H1 (cell line): ENCODE measurements around the gene FKBP5. TPM values are rescaled to one million over a fixed set of nuclear protein-coding genes. Genes with fewer than 3 reads are reported as not detected.

Experiments used
- ATF2 ChIP-seq: IDR thresholded peaks from 2 replicates; pipeline ENCODE4 v1.6.1; 2012; ENCODE audit warnings: low read length, inconsistent platforms
- KDM4A ChIP-seq: IDR thresholded peaks from one replicate; pipeline ENCODE4 v1.7.1; 2012; ENCODE audit warnings: low read depth, mild to moderate bottlenecking, moderate library complexity, low read length, inconsistent platforms; ENCODE audit not compliant: severe bottlenecking
- MAFK ChIP-seq: IDR thresholded peaks from 2 replicates; pipeline ENCODE4 v1.6.1; 2012; ENCODE audit warnings: low read depth, mild to moderate bottlenecking, improper control_type of control experiment, low read length
- POLR2A ChIP-seq, 2 experiments: IDR thresholded peaks; 1 replicate in 1 of 2; 2 replicates in 1 of 2; pipeline ENCODE4 v1.6.1; 2011; ENCODE audit warnings: low read depth in 2 of 2, low read length in 2 of 2, mild to moderate bottlenecking in 2 of 2; ENCODE audit errors: control extremely low read depth in 1 of 2
- POU5F1 ChIP-seq: IDR thresholded peaks from 2 replicates; pipeline ENCODE4 v1.6.1; 2011; ENCODE audit warnings: low read depth, mild to moderate bottlenecking, low read length, moderate library complexity
- TCF12 ChIP-seq: IDR thresholded peaks from 2 replicates; pipeline ENCODE4 v1.6.1; 2011; ENCODE audit warnings: low read depth, mild to moderate bottlenecking, low read length
- ZNF274 ChIP-seq: IDR thresholded peaks from 2 replicates; pipeline ENCODE4 v1.7.0; 2012; ENCODE audit warnings: low read length, borderline replicate concordance; ENCODE audit errors: extremely low read depth
- polyA plus RNA-seq, 7 experiments: library from polyadenylated mRNA; depleted of rRNA in 3 of 7; stranded (reverse) in 5 of 7; unstranded in 2 of 7; fragments of >200 nt in 5 of 7; fragments of 200-250 nt in 2 of 7; gene quantifications; 1 replicate in 5 of 7; 2 replicates in 1 of 7; 4 replicates in 1 of 7; pipeline versions ENCODE4 v1.2.1 to v1.2.3, GENCODE V29; 2011 to 2013; ENCODE audit warnings: missing spikeins in 2 of 7, mixed read lengths in 2 of 7
- total RNA-seq: library from RNA; stranded (reverse); fragmentation: NEBNext Ultra II Directional; extraction: Animal tissue kit (Norgen Biotek cat#: 25700); gene quantifications from 2 replicates; pipeline ENCODE4 v1.2.1, GENCODE V29; 2021

The FKBP5 gene
- total and polyA plus RNA-seq, 2 of the 8 experiments (the other 6 are each of a cell fraction or from before 2014, with no cell fraction given) = 14.3 to 40.4 TPM

- TF ChIP-seq POU5F1 (no peak), ZNF274 (no peak), MAFK (no peak), POLR2A (IDR thresholded peaks at IDR 0.05; ENCODE audit: control extremely low read depth in 1 of 2, low read depth in 2 of 2, low read length in 2 of 2) (no peak), TCF12 (no peak), ATF2 (no peak), KDM4A (no peak)
- TF ChIP-seq, all 59 proteins: peak for 0
These were observed 98.8 kb downstream of the FKBP5 start (continued) for GRCh38 chr6:35589904-35590303.
